Stomach (tissue), 4 donors: ENCODE data around the gene MAPK1.

Experiments
- CTCF ChIP-seq, 7 experiments: fragments of 450-650 bp in 4 of 7; fragments of 200-600 bp in 3 of 7; sonication (generic) in 3 of 7; IDR thresholded peaks; one replicate each; pipeline ENCODE4 v1.5.1; 2016 to 2019; ENCODE audit warnings: antibody characterized with exemption in 7 of 7, control low read depth in 2 of 7, mild to moderate bottlenecking in 1 of 7
- EP300 ChIP-seq: sonication (generic); formaldehyde crosslinking; IDR thresholded peaks from one replicate; pipeline ENCODE4 v1.6.1; 2017; ENCODE audit warnings: antibody characterized with exemption
- POLR2A ChIP-seq, 4 donors: fragments of 450-650 bp; IDR thresholded peaks; one replicate each; pipeline ENCODE4 v1.6.1; 2016; ENCODE audit warnings: antibody characterized with exemption in 4 of 4, control low read depth in 2 of 4, mild to moderate bottlenecking in 1 of 4, moderate library complexity in 1 of 4
- POLR2AphosphoS5 ChIP-seq, 3 donors: sonication (generic); formaldehyde crosslinking; IDR thresholded peaks; one replicate each; pipeline ENCODE4 v1.6.1; 2016; ENCODE audit warnings: antibody characterized with exemption in 3 of 3

GRCh38 chr22:21818487-21819182 is 48.8 kb downstream of the MAPK1 start:
- no peak for TF ChIP-seq CTCF (IDR thresholded peaks at IDR 0.05)
- no peak for TF ChIP-seq POLR2AphosphoS5 (IDR thresholded peaks at IDR 0.05)
- no peak for TF ChIP-seq EP300
- no peak for TF ChIP-seq POLR2A (IDR thresholded peaks at IDR 0.05)
